ENCODE data around the gene LCE6A.
A peak's percentile ranks its signal among the peaks of the same experiment; 100 is the strongest.

- TF ChIP-seq CTCF (IDR thresholded peaks at IDR 0.05; ENCODE audit: insufficient read depth, low read depth, low read length) (peak; percentile 62), EZH2 (IDR thresholded peaks at IDR 0.05; ENCODE audit: insufficient read depth, low read length) (no peak)
Measured at GRCh38 chr1:152869808-152870419, 27.3 kb downstream of the LCE6A start.

All from astrocyte (in vitro differentiated cells and primary cell).